Liver (tissue), 3 donors: ENCODE results near the gene PGK2.
"Not testable (repeated sequence)": the region's sequence is repeated elsewhere in the genome, so short reads cannot be mapped to it uniquely, and the experiment has no call there.

ENCODE experiments used
- FOXA2 ChIP-seq: IDR thresholded peaks from 2 replicates; pipeline ENCODE4 v1.6.1; 2016; ENCODE audit warnings: antibody characterized with exemption
- RXRA ChIP-seq, 2 donors: IDR thresholded peaks; 2 replicates each; pipeline ENCODE4 v1.6.1; 2017 to 2018; ENCODE audit warnings: antibody characterized with exemption in 2 of 2, mild to moderate bottlenecking in 1 of 2
- TAF1 ChIP-seq: conservative IDR thresholded peaks from 2 replicates; pipeline ENCODE4 v1.6.1; 2016; ENCODE audit warnings: antibody characterized with exemption, mild to moderate bottlenecking
- YY1 ChIP-seq: IDR thresholded peaks from 2 replicates; pipeline ENCODE4 v1.6.1; 2016; ENCODE audit warnings: antibody characterized with exemption, mild to moderate bottlenecking
- TF ChIP-seq, protein P1 (sequence below): fragments of 150-350 bp; IDR thresholded peaks from 2 replicates; pipeline ENCODE4 v1.5.1; 2017; ENCODE audit warnings: improper control_type of control experiment, low read depth, low read length; ENCODE audit not compliant: missing input control
- donor health status: healthy.
- donor health status: healthy.

DNA sequence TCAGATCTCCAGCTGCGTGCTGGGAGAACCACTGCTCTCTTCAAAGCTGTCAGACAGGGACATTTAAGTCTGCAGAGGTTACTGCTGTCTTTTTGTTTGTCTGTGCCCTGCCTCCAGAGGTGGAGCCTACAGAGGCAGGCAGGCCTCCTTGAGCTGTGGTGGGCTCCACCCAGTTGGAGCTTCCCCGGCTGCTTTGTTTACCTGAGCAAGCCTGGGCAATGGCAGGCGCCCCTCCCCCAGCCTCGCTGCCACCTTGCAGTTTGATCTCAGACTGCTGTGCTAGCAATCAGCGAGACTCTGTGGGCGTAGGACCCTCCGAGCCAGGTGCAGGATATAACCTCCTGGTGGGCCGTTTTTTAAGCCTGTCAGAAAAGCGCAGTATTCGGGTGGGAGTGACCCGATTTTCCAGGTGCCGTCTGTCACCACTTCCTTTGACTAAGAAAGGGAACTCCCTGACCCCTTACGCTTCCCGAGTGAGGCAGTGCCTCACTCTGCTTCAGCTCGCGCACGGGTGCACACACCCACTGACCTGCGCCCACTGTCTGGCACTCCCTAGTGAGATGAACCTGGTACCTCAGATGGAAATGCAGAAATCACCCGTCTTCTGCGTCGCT is 9.9 kb upstream of the PGK2 start:
- TF ChIP-seq RXRA (IDR thresholded peaks at IDR 0.05); FOXA2; YY1; TAF1: not testable (repeated sequence)
- TF ChIP-seq, protein P1, sequence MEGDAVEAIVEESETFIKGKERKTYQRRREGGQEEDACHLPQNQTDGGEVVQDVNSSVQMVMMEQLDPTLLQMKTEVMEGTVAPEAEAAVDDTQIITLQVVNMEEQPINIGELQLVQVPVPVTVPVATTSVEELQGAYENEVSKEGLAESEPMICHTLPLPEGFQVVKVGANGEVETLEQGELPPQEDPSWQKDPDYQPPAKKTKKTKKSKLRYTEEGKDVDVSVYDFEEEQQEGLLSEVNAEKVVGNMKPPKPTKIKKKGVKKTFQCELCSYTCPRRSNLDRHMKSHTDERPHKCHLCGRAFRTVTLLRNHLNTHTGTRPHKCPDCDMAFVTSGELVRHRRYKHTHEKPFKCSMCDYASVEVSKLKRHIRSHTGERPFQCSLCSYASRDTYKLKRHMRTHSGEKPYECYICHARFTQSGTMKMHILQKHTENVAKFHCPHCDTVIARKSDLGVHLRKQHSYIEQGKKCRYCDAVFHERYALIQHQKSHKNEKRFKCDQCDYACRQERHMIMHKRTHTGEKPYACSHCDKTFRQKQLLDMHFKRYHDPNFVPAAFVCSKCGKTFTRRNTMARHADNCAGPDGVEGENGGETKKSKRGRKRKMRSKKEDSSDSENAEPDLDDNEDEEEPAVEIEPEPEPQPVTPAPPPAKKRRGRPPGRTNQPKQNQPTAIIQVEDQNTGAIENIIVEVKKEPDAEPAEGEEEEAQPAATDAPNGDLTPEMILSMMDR: not testable (repeated sequence)
